GM19193 (cell line): ENCODE measurements around the gene ABCD3.

Experiments used
- POLR2A ChIP-seq: IDR thresholded peaks from 4 replicates; pipeline ENCODE4 v1.6.1; 2011; ENCODE audit not compliant: insufficient read depth, insufficient read length; ENCODE audit errors: extremely low read depth

ABCD3 gene

DNA sequence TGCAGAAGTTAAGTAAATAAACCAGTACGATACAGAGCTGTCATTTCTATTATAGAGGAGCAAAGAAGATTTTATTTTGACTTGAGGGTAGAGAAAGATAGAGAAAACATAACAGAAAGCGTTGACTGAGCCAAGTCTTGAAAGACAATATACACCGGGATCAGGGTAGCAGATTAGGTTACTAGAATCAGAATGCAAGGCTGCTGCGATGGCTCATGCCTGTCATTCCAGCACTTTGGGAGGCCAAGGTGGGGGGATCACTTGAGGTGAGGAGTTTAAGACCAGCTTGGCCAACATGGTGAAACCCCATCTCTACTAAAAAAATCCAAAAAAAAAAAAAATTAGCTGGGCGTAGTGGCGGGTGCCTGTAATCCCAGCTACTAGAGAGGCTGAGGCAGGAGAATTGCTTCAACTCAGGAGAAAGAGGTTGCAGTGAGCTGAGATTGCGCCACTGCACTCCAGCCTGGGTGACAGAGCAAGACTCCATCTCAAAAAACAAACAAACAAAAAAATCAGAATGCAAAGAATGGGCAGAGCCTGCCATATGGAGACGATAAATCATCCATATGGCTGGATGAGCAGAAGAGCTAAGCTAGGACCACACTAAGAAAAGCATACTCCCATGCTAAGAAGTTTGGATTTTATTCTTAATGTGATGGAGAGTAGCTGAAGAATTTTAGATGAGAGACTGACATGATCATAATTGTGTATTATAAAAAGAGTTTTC, 9.9 kb upstream of the ABCD3 start:
- no peak for TF ChIP-seq POLR2A

DNA sequence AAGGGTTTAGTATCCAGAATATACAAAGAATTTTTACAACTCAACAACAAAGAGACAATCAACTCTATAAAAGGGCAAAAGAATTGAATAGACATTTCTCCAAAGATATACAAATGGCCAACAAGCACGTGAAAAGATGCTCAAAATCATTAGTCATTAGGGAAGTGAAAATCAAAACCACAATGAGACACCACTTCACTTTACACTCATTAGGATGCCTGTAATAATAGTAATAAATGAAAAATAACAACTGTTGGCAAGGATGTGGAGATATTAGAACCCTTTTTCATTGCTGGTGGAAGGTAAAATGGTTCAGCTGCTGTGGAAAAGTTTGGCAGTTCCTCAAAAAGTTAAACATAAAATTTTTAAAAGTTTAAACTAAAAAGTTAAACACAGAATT, 7.0 kb upstream of the ABCD3 start:
- no peak for TF ChIP-seq POLR2A

GRCh38 chr1:94413311-94413710, 4.9 kb upstream of the ABCD3 start:
- no peak for TF ChIP-seq POLR2A

- TF ChIP-seq POLR2A = no peak
Measured at GRCh38 chr1:94416901-94417727, 1.1 kb upstream of the ABCD3 start.

- no peak for TF ChIP-seq POLR2A
Measured at GRCh38 chr1:94417728-94417977, 536 bp upstream of the ABCD3 start.

DNA sequence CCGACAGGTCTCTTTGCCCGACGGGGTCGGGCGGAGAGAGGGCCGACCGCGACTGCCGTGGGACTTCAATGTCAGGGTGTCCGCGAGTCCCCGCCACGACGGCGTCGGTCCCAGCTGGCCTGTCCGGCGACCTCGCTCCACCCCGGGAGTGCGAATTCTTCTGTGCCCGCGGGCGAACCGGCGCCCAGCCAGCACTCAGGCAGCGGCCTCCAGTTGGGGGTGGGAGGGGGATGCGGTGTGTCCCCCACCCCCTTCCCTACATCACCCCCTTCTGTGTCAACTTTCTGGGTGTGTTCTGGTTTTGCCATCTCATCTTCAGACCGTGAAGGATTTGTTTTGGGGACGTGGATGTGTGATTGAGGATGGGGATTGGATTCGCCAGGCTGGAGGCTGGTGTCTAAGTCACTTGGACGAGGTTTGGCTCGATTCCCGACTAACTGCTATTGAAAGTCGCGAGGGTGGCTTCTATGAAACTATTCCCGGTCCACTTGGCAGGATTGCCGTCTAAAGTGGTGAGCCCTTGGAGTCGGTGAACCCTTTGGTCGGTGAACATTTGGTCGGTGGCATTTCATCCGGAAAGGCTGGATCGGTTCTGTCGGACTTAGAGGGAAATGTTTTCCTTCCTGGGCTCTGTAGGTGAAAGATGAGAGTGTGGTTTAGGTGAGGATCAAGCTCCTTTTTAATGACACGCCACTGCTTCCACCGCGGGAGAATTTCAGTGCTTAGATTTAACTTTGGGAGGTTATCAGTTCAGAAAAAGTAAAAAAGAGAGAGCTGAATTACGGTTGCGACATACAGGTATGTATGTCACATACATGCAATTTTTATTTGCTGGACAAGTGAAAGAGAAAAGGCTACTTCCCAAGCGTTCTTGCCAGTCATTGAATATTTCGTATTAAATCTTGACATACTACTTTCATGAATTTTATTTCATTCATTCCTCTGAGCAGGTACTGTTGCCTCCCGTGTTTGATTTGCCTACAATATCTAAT, 771 bp downstream of the ABCD3 start:
- no peak for TF ChIP-seq POLR2A

GRCh38 chr1:94422115-94422820, 4.1 kb downstream of the ABCD3 start:
- TF ChIP-seq POLR2A = no peak

DNA sequence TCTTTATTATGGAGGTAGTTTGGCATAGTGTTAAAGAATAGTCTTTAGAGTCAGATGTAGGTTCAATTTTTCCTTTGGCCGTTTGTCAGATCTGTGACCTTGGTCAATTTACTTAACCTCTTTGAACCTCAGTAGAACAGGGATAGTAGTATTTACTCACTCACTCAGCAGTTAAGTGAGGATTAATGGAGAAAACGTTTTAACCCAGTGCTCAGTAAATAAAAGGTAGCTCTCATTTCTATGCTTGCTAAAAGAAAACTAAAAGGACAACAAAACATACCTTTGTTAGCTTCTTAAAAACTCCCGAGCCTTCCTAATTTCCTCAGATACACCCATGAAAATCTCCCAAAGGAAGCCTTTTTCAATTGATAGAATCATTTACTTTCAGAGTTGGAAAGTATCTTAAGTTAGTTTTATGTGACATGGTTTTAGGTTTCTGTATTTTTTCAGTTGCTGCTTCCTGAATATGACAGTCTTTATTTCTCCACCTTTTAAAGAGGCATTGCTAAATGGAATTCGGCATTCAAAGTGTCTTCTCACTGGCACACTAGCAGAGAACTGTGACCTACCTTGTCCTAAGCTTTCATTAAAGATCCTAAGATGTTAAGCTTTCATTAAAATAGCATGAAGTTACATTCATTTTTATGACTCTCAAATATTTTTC, 7.8 kb downstream of the ABCD3 start:
- no peak for TF ChIP-seq POLR2A

- no peak for TF ChIP-seq POLR2A
Measured at GRCh38 chr1:94428441-94428840, 10.3 kb downstream of the ABCD3 start.

DNA sequence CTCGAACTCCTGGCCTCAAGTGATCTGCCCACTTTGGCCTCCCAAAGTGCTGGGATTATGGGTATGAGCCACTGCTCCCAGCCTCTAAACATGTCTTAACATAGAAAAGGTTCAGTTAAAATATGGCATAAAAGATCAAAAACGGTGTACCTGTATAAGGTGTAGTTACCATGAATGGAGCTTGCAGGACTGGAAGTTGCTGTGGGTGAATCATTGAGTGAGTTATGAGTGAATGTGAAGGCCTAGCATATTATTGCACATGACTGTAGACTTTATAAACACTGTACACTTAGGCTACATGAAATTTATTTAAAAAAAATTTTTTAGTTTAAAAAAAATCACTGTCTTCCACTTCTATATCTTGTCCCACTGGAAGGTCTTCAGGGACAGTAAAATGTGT, 15.7 kb downstream of the ABCD3 start:
- TF ChIP-seq POLR2A = no peak

GRCh38 chr1:94434365-94435045, 16.3 kb downstream of the ABCD3 start:
- no peak for TF ChIP-seq POLR2A

DNA sequence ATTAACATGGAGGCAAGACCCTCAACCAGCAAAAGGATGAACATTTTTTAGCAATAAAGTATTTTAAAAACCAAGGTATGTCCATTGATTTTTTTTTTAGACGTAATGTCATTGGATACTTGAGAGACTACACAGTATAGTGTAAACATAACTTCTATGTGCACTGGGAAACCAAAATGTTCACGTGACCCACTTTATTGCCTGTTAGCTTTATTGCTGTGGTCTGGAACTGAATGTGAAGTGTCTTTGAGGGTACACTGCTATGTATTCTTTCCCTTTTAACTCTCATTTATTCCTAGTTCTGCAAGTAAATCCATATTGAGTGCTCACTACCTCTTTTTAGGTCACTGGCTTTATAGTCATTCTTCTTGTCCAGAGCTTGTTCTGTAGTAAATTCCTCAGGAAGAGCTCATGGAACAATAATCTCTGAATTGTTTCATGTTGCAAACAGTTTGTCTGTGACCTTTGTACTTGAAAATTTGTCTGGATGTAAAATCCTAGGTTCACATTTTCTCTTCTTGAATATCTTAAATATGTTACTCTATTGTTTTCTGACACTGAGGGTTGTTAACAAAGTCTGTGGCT, 20.6 kb downstream of the ABCD3 start:
- TF ChIP-seq POLR2A = no peak

- no peak for TF ChIP-seq POLR2A
Measured at GRCh38 chr1:94440088-94440487, 21.9 kb downstream of the ABCD3 start.
